GM19372 (cell line): ENCODE measurements around the gene HRNR.
"Not testable (repeated sequence)": the region's sequence is repeated elsewhere in the genome, so short reads cannot be mapped to it uniquely, and the experiment has no call there.

Source experiments
- ATAC-seq: cut with Tn5 transposase; IDR thresholded peaks from one replicate; pipeline ENCODE4 v1.9.1; 2021; ENCODE audit warnings: mild to moderate bottlenecking, low read depth, moderate library complexity; ENCODE audit not compliant: unreplicated experiment

The HRNR gene

GRCh38 chr1:152224093-152224492 lies at the start of gene HRNR:
TSS of gene HRNR (minus strand) at chr1:152224193. CDS start at chr1:152223253, 940 bp downstream.
- ATAC-seq, result no peak

GRCh38 chr1:152256394-152256793 lies 32.4 kb upstream of the HRNR start:
- ATAC-seq, result not testable (repeated sequence)

- ATAC-seq, result no peak
These were observed 28.2 kb upstream of the HRNR start for GRCh38 chr1:152252157-152252556.

GRCh38 chr1:152251391-152251790 lies 27.4 kb upstream of the HRNR start:
- ATAC-seq, result no peak

GRCh38 chr1:152247316-152247715 lies 23.3 kb upstream of the HRNR start:
- no peak for ATAC-seq

- no peak for ATAC-seq
These were observed 20.7 kb upstream of the HRNR start for GRCh38 chr1:152244576-152245273.

GRCh38 chr1:152237093-152237492 lies 13.1 kb upstream of the HRNR start:
- no peak for ATAC-seq

- ATAC-seq, result no peak
These were observed 4.8 kb upstream of the HRNR start for GRCh38 chr1:152228831-152229230.

GRCh38 chr1:152227310-152227928 lies 3.4 kb upstream of the HRNR start:
- no peak for ATAC-seq

GRCh38 chr1:152225678-152226077 lies 1.7 kb upstream of the HRNR start:
- no peak for ATAC-seq

GRCh38 chr1:152220166-152221163 lies 3.5 kb downstream of the HRNR start:
- ATAC-seq, result no peak

GRCh38 chr1:152219438-152219837 lies 4.6 kb downstream of the HRNR start:
- ATAC-seq, result not testable (repeated sequence)

- no peak for ATAC-seq
These were observed 5.1 kb downstream of the HRNR start for GRCh38 chr1:152218762-152219436.

GRCh38 chr1:152215604-152216003 lies 8.4 kb downstream of the HRNR start:
- not testable (repeated sequence) for ATAC-seq

- not testable (repeated sequence) for ATAC-seq
These were observed 9.1 kb downstream of the HRNR start for GRCh38 chr1:152214911-152215310.

- ATAC-seq, result no peak
These were observed 25.0 kb downstream of the HRNR start for GRCh38 chr1:152198982-152199381.

GRCh38 chr1:152197361-152197941 lies 26.5 kb downstream of the HRNR start:
- no peak for ATAC-seq

GRCh38 chr1:152191711-152192110 lies 32.3 kb downstream of the HRNR start:
- ATAC-seq, result no peak

GRCh38 chr1:152191260-152191659 lies 32.7 kb downstream of the HRNR start:
- no peak for ATAC-seq

GRCh38 chr1:152190589-152190988 lies 33.4 kb downstream of the HRNR start:
- no peak for ATAC-seq
